ENCODE measurements around the gene CUBN. TPM values are rescaled to one million over a fixed set of nuclear protein-coding genes. Genes with fewer than 3 reads are reported as not detected.

Gene CUBN
- total and polyA plus RNA-seq, 8 donors: 1.5 to 6.8 (median 3.8) TPM

- no peak overlapping the region for H3K4me3 ChIP-seq
- no peaks in the 10 kb centered on the region for H3K27me3 ChIP-seq
- peaks cover 0 to 2% of the 10 kb centered on the region in 2 donors for H3K4me1 ChIP-seq
- ATAC-seq (no peak), DNase-seq (no peak)
- intact Hi-C loops (cut with DNase I): no loop called here
- no peaks in the 10 kb centered on the region for H3K9me3 ChIP-seq
- no peaks in the 10 kb centered on the region for H3K36me3 ChIP-seq
- TF ChIP-seq CTCF (IDR thresholded peaks at IDR 0.05): no peak
- no peak overlapping the region for H3K27ac ChIP-seq
These were observed 172.6 kb downstream of the CUBN start for GRCh38 chr10:16957038-16957437.

GRCh38 chr10:16954280-16955030 is 175.2 kb downstream of the CUBN start:
- no peaks in the 10 kb centered on the region for H3K27me3 ChIP-seq
- no peak for DNase-seq
- H3K36me3 ChIP-seq: no peaks in the 10 kb centered on the region
- ATAC-seq: no peak
- no peaks in the 10 kb centered on the region for H3K9me3 ChIP-seq
- H3K4me3 ChIP-seq: no peak overlapping the region
- TF ChIP-seq CTCF (IDR thresholded peaks at IDR 0.05): no peak
- intact Hi-C loops (cut with DNase I): no loop called here
- H3K4me1 ChIP-seq: peaks cover 0 to 2% of the 10 kb centered on the region in 2 donors
- no peak overlapping the region for H3K27ac ChIP-seq

GRCh38 chr10:16953270-16953669 is 176.3 kb downstream of the CUBN start:
- peaks cover 0 to 2% of the 10 kb centered on the region in 2 donors for H3K4me1 ChIP-seq
- H3K27ac ChIP-seq: no peak overlapping the region
- H3K9me3 ChIP-seq: no peaks in the 10 kb centered on the region
- DNase-seq: no peak
- no peaks in the 10 kb centered on the region for H3K27me3 ChIP-seq
- intact Hi-C loops (cut with DNase I): no loop called here
- ATAC-seq: no peak
- H3K36me3 ChIP-seq: no peaks in the 10 kb centered on the region
- no peak for TF ChIP-seq CTCF (IDR thresholded peaks at IDR 0.05)
- H3K4me3 ChIP-seq: no peak overlapping the region

GRCh38 chr10:16952610-16953009 is 177.0 kb downstream of the CUBN start:
- DNase-seq (no peak), ATAC-seq (no peak)
- H3K36me3 ChIP-seq: no peaks in the 10 kb centered on the region
- H3K9me3 ChIP-seq: no peaks in the 10 kb centered on the region
- no peaks in the 10 kb centered on the region for H3K27me3 ChIP-seq
- TF ChIP-seq CTCF (IDR thresholded peaks at IDR 0.05): no peak
- no peak overlapping the region for H3K4me3 ChIP-seq
- H3K4me1 ChIP-seq: peaks cover 0 to 2% of the 10 kb centered on the region in 2 donors
- H3K27ac ChIP-seq: no peak overlapping the region
- intact Hi-C loops (cut with DNase I): no loop called here

GRCh38 chr10:16952080-16952479 is 177.5 kb downstream of the CUBN start:
- no peak for TF ChIP-seq CTCF (IDR thresholded peaks at IDR 0.05)
- intact Hi-C loops (cut with DNase I): no loop called here
- H3K4me3 ChIP-seq: no peak overlapping the region
- peaks cover 0 to 2% of the 10 kb centered on the region in 2 donors for H3K4me1 ChIP-seq
- H3K27ac ChIP-seq: no peak overlapping the region
- no peaks in the 10 kb centered on the region for H3K36me3 ChIP-seq
- ATAC-seq (no peak), DNase-seq (peak in 1 of 4 donors; percentile 33)
- no peaks in the 10 kb centered on the region for H3K9me3 ChIP-seq
- H3K27me3 ChIP-seq: no peaks in the 10 kb centered on the region
